Measurements from ENCODE around the gene FREM1. TPM values are rescaled to one million over a fixed set of nuclear protein-coding genes. Genes with fewer than 3 reads are reported as not detected.

Gene FREM1
- polyA plus RNA-seq, 1 donor from 2014 or later, result 2.3 TPM

GRCh38 chr9:14836885-14837284 lies 73.3 kb downstream of the FREM1 start (continued):
- TF ChIP-seq TAF1 (IDR thresholded peaks at IDR 0.05; ENCODE audit: low read depth), result no peak

GRCh38 chr9:14831661-14832060 lies 78.6 kb downstream of the FREM1 start:
- TF ChIP-seq CTCF (IDR thresholded peaks at IDR 0.05; ENCODE audit: poor library complexity, severe bottlenecking), result no peak
- TF ChIP-seq EZH2 (IDR thresholded peaks at IDR 0.05; ENCODE audit: borderline replicate concordance, insufficient read depth, low read length, poor library complexity, severe bottlenecking), result no peak
- TF ChIP-seq TAF1 (IDR thresholded peaks at IDR 0.05; ENCODE audit: low read depth), result no peak
- no peak for TF ChIP-seq POLR2AphosphoS5 (IDR thresholded peaks at IDR 0.05)
- no peak for TF ChIP-seq RAD21 (conservative IDR thresholded peaks at IDR 0.05)
- TF ChIP-seq EP300 (conservative IDR thresholded peaks at IDR 0.05; ENCODE audit: poor library complexity, severe bottlenecking), result no peak
- TF ChIP-seq SMC3 (conservative IDR thresholded peaks at IDR 0.05; ENCODE audit: poor library complexity), result no peak
- no peak for TF ChIP-seq REST (IDR thresholded peaks at IDR 0.05; ENCODE audit: borderline replicate concordance)
- no peak for TF ChIP-seq MXI1 (conservative IDR thresholded peaks at IDR 0.05; ENCODE audit: poor library complexity, severe bottlenecking)
- Histone ChIP-seq H3K36me3 (ENCODE audit: insufficient read depth, low read length) (no peaks in the 10 kb centered on the region), H3K9me2 (ENCODE audit: insufficient read depth, low read length) (no peaks in the 10 kb centered on the region), H3K27ac (ENCODE audit: low read length) (no peak overlapping the region), H3K27me3 (ENCODE audit: insufficient read depth, low read depth, low read length) (no peaks in the 10 kb centered on the region), H3K4me3 (ENCODE audit: low read length) (no peak overlapping the region), H2AFZ (ENCODE audit: low read depth, low read length) (no peak overlapping the region), H3K4me2 (ENCODE audit: low read length) (no peak overlapping the region), H3K9ac (ENCODE audit: low read length) (no peak overlapping the region), H3K9me3 (ENCODE audit: low read length) (no peaks in the 10 kb centered on the region), H3F3A (ENCODE audit: insufficient read depth, low read length, poor library complexity, severe bottlenecking) (no peaks in the 10 kb centered on the region), H3K79me2 (replicated peaks; ENCODE audit: insufficient read depth, low read length) (no peaks in the 10 kb centered on the region), H4K20me1 (ENCODE audit: insufficient read depth) (no peaks in the 10 kb centered on the region)

GRCh38 chr9:14831074-14831473 lies 79.2 kb downstream of the FREM1 start:
- no peaks in the 10 kb centered on the region for H3K36me3 ChIP-seq (ENCODE audit: insufficient read depth, low read length)
- no peak overlapping the region for H3K4me3 ChIP-seq (ENCODE audit: low read length)
- H3K9me3 ChIP-seq (ENCODE audit: low read length), result no peaks in the 10 kb centered on the region
- H3K4me2 ChIP-seq (ENCODE audit: low read length), result no peak overlapping the region
- H3K9me2 ChIP-seq (ENCODE audit: insufficient read depth, low read length), result no peaks in the 10 kb centered on the region
- no peak for TF ChIP-seq MXI1 (conservative IDR thresholded peaks at IDR 0.05; ENCODE audit: poor library complexity, severe bottlenecking)
- TF ChIP-seq RAD21 (conservative IDR thresholded peaks at IDR 0.05), result no peak
- TF ChIP-seq REST (IDR thresholded peaks at IDR 0.05; ENCODE audit: borderline replicate concordance), result no peak
- TF ChIP-seq TAF1 (IDR thresholded peaks at IDR 0.05; ENCODE audit: low read depth), result no peak
- no peak for TF ChIP-seq SMC3 (conservative IDR thresholded peaks at IDR 0.05; ENCODE audit: poor library complexity)
- no peak for TF ChIP-seq POLR2AphosphoS5 (IDR thresholded peaks at IDR 0.05)
- TF ChIP-seq EZH2 (IDR thresholded peaks at IDR 0.05; ENCODE audit: borderline replicate concordance, insufficient read depth, low read length, poor library complexity, severe bottlenecking), result no peak
- no peak for TF ChIP-seq CTCF (IDR thresholded peaks at IDR 0.05; ENCODE audit: poor library complexity, severe bottlenecking)
- TF ChIP-seq EP300 (conservative IDR thresholded peaks at IDR 0.05; ENCODE audit: poor library complexity, severe bottlenecking), result no peak
- H3K79me2 ChIP-seq (replicated peaks; ENCODE audit: insufficient read depth, low read length), result no peaks in the 10 kb centered on the region
- no peak overlapping the region for H3K27ac ChIP-seq (ENCODE audit: low read length)
- H4K20me1 ChIP-seq (ENCODE audit: insufficient read depth), result no peaks in the 10 kb centered on the region
- H3K27me3 ChIP-seq (ENCODE audit: insufficient read depth, low read depth, low read length), result no peaks in the 10 kb centered on the region
- no peak overlapping the region for H2AFZ ChIP-seq (ENCODE audit: low read depth, low read length)
- no peaks in the 10 kb centered on the region for H3F3A ChIP-seq (ENCODE audit: insufficient read depth, low read length, poor library complexity, severe bottlenecking)
- no peak overlapping the region for H3K9ac ChIP-seq (ENCODE audit: low read length)

Measured in neural cell (in vitro differentiated cells).